ENCODE measurements around the gene PPP1R36. TPM values are rescaled to one million over a fixed set of nuclear protein-coding genes. Genes with fewer than 3 reads are reported as not detected.
A peak's percentile ranks its signal among the peaks of the same experiment; 100 is the strongest.
"Not testable (repeated sequence)": the region's sequence is repeated elsewhere in the genome, so short reads cannot be mapped to it uniquely, and the experiment has no call there.

Gene PPP1R36
- total and polyA plus RNA-seq, 4 donors = 0.49 to 1.6 (median 1.4) TPM

- Histone ChIP-seq H3K27me3 (ENCODE audit: control insufficient read depth, insufficient read depth, low read length) (no peaks in the 10 kb centered on the region), H3K4me3 (ENCODE audit: low read depth, low read length) (no peak overlapping the region), H3K36me3 (ENCODE audit: control insufficient read depth, insufficient read depth, low read length) (no peaks in the 10 kb centered on the region), H3K9me3 (ENCODE audit: control insufficient read depth, insufficient read depth, low read length) (no peaks in the 10 kb centered on the region), H3K27ac (ENCODE audit: low read depth, low read length) (no peak overlapping the region), H3K4me1 (ENCODE audit: control insufficient read depth, insufficient read depth, low read length) (peaks cover 7% of the 10 kb centered on the region)
- no peak for DNase-seq (ENCODE audit: low read depth in 4 of 6, low spot score in 6 of 6)
Observed at GRCh38 chr14:64562436-64562835, 12.7 kb downstream of the PPP1R36 start.

- 83% methylated on average over 1 of the region's 6 CpGs for WGBS (ENCODE audit: insufficient coverage)
- Histone ChIP-seq H3K9me3 (ENCODE audit: control insufficient read depth, insufficient read depth, low read length) (no peaks in the 10 kb centered on the region), H3K4me1 (ENCODE audit: control insufficient read depth, insufficient read depth, low read length) (peaks cover 7% of the 10 kb centered on the region), H3K27ac (ENCODE audit: low read depth, low read length) (no peak overlapping the region), H3K27me3 (ENCODE audit: control insufficient read depth, insufficient read depth, low read length) (no peaks in the 10 kb centered on the region), H3K4me3 (ENCODE audit: low read depth, low read length) (no peak overlapping the region), H3K36me3 (ENCODE audit: control insufficient read depth, insufficient read depth, low read length) (no peaks in the 10 kb centered on the region)
- no peak for DNase-seq (ENCODE audit: low read depth in 4 of 6, low spot score in 6 of 6)
Observed at GRCh38 chr14:64563696-64564095, 13.9 kb downstream of the PPP1R36 start.

GRCh38 chr14:64566651-64567122, 16.9 kb downstream of the PPP1R36 start:
- Histone ChIP-seq H3K27me3 (ENCODE audit: control insufficient read depth, insufficient read depth, low read length) (no peaks in the 10 kb centered on the region), H3K4me3 (ENCODE audit: low read depth, low read length) (no peak overlapping the region), H3K4me1 (ENCODE audit: control insufficient read depth, insufficient read depth, low read length) (peaks cover 7% of the 10 kb centered on the region), H3K9me3 (ENCODE audit: control insufficient read depth, insufficient read depth, low read length) (no peaks in the 10 kb centered on the region), H3K36me3 (ENCODE audit: control insufficient read depth, insufficient read depth, low read length) (no peaks in the 10 kb centered on the region), H3K27ac (ENCODE audit: low read depth, low read length) (peak overlapping the region; percentile 88)
- WGBS (ENCODE audit: insufficient coverage) = 60% methylated on average over 1 of the region's 5 CpGs
- peak in 2 of 6 donors; percentile 23 to 68 for DNase-seq (ENCODE audit: low read depth in 4 of 6, low spot score in 6 of 6)

- peak in 2 of 6 donors; percentile 48 to 69 for DNase-seq (ENCODE audit: low read depth in 4 of 6, low spot score in 6 of 6)
- H3K4me1 ChIP-seq (ENCODE audit: control insufficient read depth, insufficient read depth, low read length) = peaks cover 15% of the 10 kb centered on the region
- H3K9me3 ChIP-seq (ENCODE audit: control insufficient read depth, insufficient read depth, low read length) = no peaks in the 10 kb centered on the region
- WGBS (ENCODE audit: insufficient coverage) = 56% methylated on average over 1 of the region's 3 CpGs
- H3K27ac ChIP-seq (ENCODE audit: low read depth, low read length) = peak overlapping the region; percentile 8
- H3K36me3 ChIP-seq (ENCODE audit: control insufficient read depth, insufficient read depth, low read length) = no peaks in the 10 kb centered on the region
- no peaks in the 10 kb centered on the region for H3K27me3 ChIP-seq (ENCODE audit: control insufficient read depth, insufficient read depth, low read length)
- H3K4me3 ChIP-seq (ENCODE audit: low read depth, low read length) = no peak overlapping the region
Observed at GRCh38 chr14:64569138-64569631, 19.4 kb downstream of the PPP1R36 start.

GRCh38 chr14:64569646-64570045, 19.9 kb downstream of the PPP1R36 start:
- H3K27ac ChIP-seq (ENCODE audit: low read depth, low read length); H3K27me3 ChIP-seq (ENCODE audit: control insufficient read depth, insufficient read depth, low read length); H3K9me3 ChIP-seq (ENCODE audit: control insufficient read depth, insufficient read depth, low read length); DNase-seq (ENCODE audit: low read depth in 4 of 6, low spot score in 6 of 6); H3K4me3 ChIP-seq (ENCODE audit: low read depth, low read length); H3K36me3 ChIP-seq (ENCODE audit: control insufficient read depth, insufficient read depth, low read length): not testable (repeated sequence)
- peaks cover 15% of the 10 kb centered on the region for H3K4me1 ChIP-seq (ENCODE audit: control insufficient read depth, insufficient read depth, low read length)
- no CpG with 5 or more reads among the region's 7 CpGs for WGBS (ENCODE audit: insufficient coverage)

GRCh38 chr14:64572386-64573104, 22.8 kb downstream of the PPP1R36 start:
- peak in 1 of 6 donors; percentile 59 for DNase-seq (ENCODE audit: low read depth in 4 of 6, low spot score in 6 of 6)
- H3K27ac ChIP-seq (ENCODE audit: low read depth, low read length) = peak overlapping the region; percentile 62
- H3K9me3 ChIP-seq (ENCODE audit: control insufficient read depth, insufficient read depth, low read length) = no peaks in the 10 kb centered on the region
- H3K36me3 ChIP-seq (ENCODE audit: control insufficient read depth, insufficient read depth, low read length) = no peaks in the 10 kb centered on the region
- peaks cover 8% of the 10 kb centered on the region for H3K4me1 ChIP-seq (ENCODE audit: control insufficient read depth, insufficient read depth, low read length)
- H3K4me3 ChIP-seq (ENCODE audit: low read depth, low read length) = no peak overlapping the region
- H3K27me3 ChIP-seq (ENCODE audit: control insufficient read depth, insufficient read depth, low read length) = no peaks in the 10 kb centered on the region

- Histone ChIP-seq H3K9me3 (ENCODE audit: control insufficient read depth, insufficient read depth, low read length) (no peaks in the 10 kb centered on the region), H3K4me1 (ENCODE audit: control insufficient read depth, insufficient read depth, low read length) (peaks cover 8% of the 10 kb centered on the region), H3K27ac (ENCODE audit: low read depth, low read length) (peak overlapping the region; percentile 62), H3K27me3 (ENCODE audit: control insufficient read depth, insufficient read depth, low read length) (no peaks in the 10 kb centered on the region), H3K36me3 (ENCODE audit: control insufficient read depth, insufficient read depth, low read length) (no peaks in the 10 kb centered on the region), H3K4me3 (ENCODE audit: low read depth, low read length) (no peak overlapping the region)
- no CpG with 5 or more reads among the region's 3 CpGs for WGBS (ENCODE audit: insufficient coverage)
- DNase-seq (ENCODE audit: low read depth in 4 of 6, low spot score in 6 of 6) = peak in 3 of 6 donors; percentile 69 to 92 (median 89)
Observed at GRCh38 chr14:64573109-64573508, 23.3 kb downstream of the PPP1R36 start.

GRCh38 chr14:64574371-64575107, 24.8 kb downstream of the PPP1R36 start:
- H3K27ac ChIP-seq (ENCODE audit: low read depth, low read length) = no peak overlapping the region
- no peaks in the 10 kb centered on the region for H3K27me3 ChIP-seq (ENCODE audit: control insufficient read depth, insufficient read depth, low read length)
- no peaks in the 10 kb centered on the region for H3K9me3 ChIP-seq (ENCODE audit: control insufficient read depth, insufficient read depth, low read length)
- no peaks in the 10 kb centered on the region for H3K36me3 ChIP-seq (ENCODE audit: control insufficient read depth, insufficient read depth, low read length)
- no peak overlapping the region for H3K4me3 ChIP-seq (ENCODE audit: low read depth, low read length)
- WGBS (ENCODE audit: insufficient coverage) = 100% methylated on average over 1 of the region's 6 CpGs
- no peak for DNase-seq (ENCODE audit: low read depth in 4 of 6, low spot score in 6 of 6)
- peaks cover 8% of the 10 kb centered on the region for H3K4me1 ChIP-seq (ENCODE audit: control insufficient read depth, insufficient read depth, low read length)

- Histone ChIP-seq H3K9me3 (ENCODE audit: control insufficient read depth, insufficient read depth, low read length) (no peaks in the 10 kb centered on the region), H3K4me1 (ENCODE audit: control insufficient read depth, insufficient read depth, low read length) (peaks cover 8% of the 10 kb centered on the region), H3K27ac (ENCODE audit: low read depth, low read length) (no peak overlapping the region), H3K4me3 (ENCODE audit: low read depth, low read length) (no peak overlapping the region), H3K36me3 (ENCODE audit: control insufficient read depth, insufficient read depth, low read length) (no peaks in the 10 kb centered on the region), H3K27me3 (ENCODE audit: control insufficient read depth, insufficient read depth, low read length) (no peaks in the 10 kb centered on the region)
- 92% methylated on average over 4 of the region's 5 CpGs for WGBS (ENCODE audit: insufficient coverage)
- DNase-seq (ENCODE audit: low read depth in 4 of 6, low spot score in 6 of 6) = no peak
Observed at GRCh38 chr14:64577211-64577610, 27.4 kb downstream of the PPP1R36 start.

Data from spinal cord (tissue), 10 donors.